Natural killer cell (primary cell): ENCODE measurements around the gene CXXC5. TPM values are rescaled to one million over a fixed set of nuclear protein-coding genes. Genes with fewer than 3 reads are reported as not detected.
A peak's percentile ranks its signal among the peaks of the same experiment; 100 is the strongest.

Experiments used
- ATAC-seq, 3 donors: fragments of 150-1000 bp in 2 of 3; fragments of 200-7000 bp in 1 of 3; cut with Tn5 transposase; 1 replicate in 1 of 3; 2 replicates in 2 of 3; pipeline ENCODE4 v1.10.0; 2021; ENCODE audit warnings: mild to moderate bottlenecking in 2 of 3, moderate library complexity in 2 of 3
- DNase-seq, 2 donors: peaks; one replicate each; pipeline versions ENCODE4 v3.0.0 to v3.0.0-alpha.2; 2013 to 2021; ENCODE audit warnings: mixed read lengths in 1 of 2
- H3K27ac ChIP-seq: one replicate; pipeline ENCODE4 v1.5.1; 2013; ENCODE audit warnings: mild to moderate bottlenecking, low read length
- H3K27me3 ChIP-seq: one replicate; pipeline ENCODE4 v1.6.1; 2013; ENCODE audit warnings: low read length; ENCODE audit not compliant: control insufficient read depth, insufficient read depth
- H3K36me3 ChIP-seq: one replicate; pipeline ENCODE4 v1.6.1; 2013; ENCODE audit warnings: low read length; ENCODE audit not compliant: control insufficient read depth, insufficient read depth
- H3K4me1 ChIP-seq: one replicate; pipeline ENCODE4 v1.6.1; 2013; ENCODE audit warnings: low read length; ENCODE audit not compliant: control insufficient read depth, insufficient read depth
- H3K4me3 ChIP-seq: one replicate; pipeline ENCODE4 v1.5.1; 2013; ENCODE audit warnings: low read length
- H3K9me3 ChIP-seq: one replicate; pipeline ENCODE4 v1.6.1; 2013; ENCODE audit warnings: low read length; ENCODE audit not compliant: control insufficient read depth, insufficient read depth
- H3K27ac Mint-ChIP-seq, 2 donors: one replicate each; pipeline ENCODE4 v1.8.0; 2022; ENCODE audit warnings: mild to moderate bottlenecking in 2 of 2, mixed read lengths in 2 of 2, moderate library complexity in 1 of 2
- H3K27me3 Mint-ChIP-seq, 2 donors: one replicate each; pipeline ENCODE4 v1.8.0; 2022; ENCODE audit warnings: low read depth in 2 of 2, mixed read lengths in 2 of 2
- H3K36me3 Mint-ChIP-seq: one replicate; pipeline ENCODE4 v1.8.0; 2022; ENCODE audit warnings: mixed read lengths
- H3K4me1 Mint-ChIP-seq, 2 donors: one replicate each; pipeline ENCODE4 v1.8.0; 2022; ENCODE audit warnings: mixed read lengths in 2 of 2
- H3K4me3 Mint-ChIP-seq: one replicate; pipeline ENCODE4 v1.8.0; 2022; ENCODE audit warnings: mild to moderate bottlenecking, moderate library complexity, mixed read lengths
- H3K9me3 Mint-ChIP-seq, 2 donors: one replicate each; pipeline ENCODE4 v1.8.0; 2022; ENCODE audit warnings: mixed read lengths in 2 of 2
- WGBS: methylation state at CpG from one replicate; pipeline ENCODE4 v1.1.7; 2013; ENCODE audit warnings: missing lambda C conversion rate; ENCODE audit not compliant: insufficient coverage; 5-methylcytosine and 5-hydroxymethylcytosine counted together
- intact Hi-C: fragments of 100-400 bp; cut with micrococcal nuclease; formaldehyde crosslinking; loops from one replicate; pipeline ENCODE4 v1.14.2; 2022
- total RNA-seq, 4 donors: library from RNA; stranded (reverse); fragments of 120-200 nt in 1 of 4; gene quantifications; one replicate each; pipeline versions ENCODE4 v1.2.3 to v1.2.4, GENCODE V29; 2013 to 2022
- TF ChIP-seq, protein P1 (sequence below): fragments of 200-600 bp; IDR thresholded peaks from one replicate; pipeline ENCODE4 v1.8.0; 2022; ENCODE audit warnings: antibody characterized with exemption

The CXXC5 gene
- total RNA-seq, 3 donors from 2014 or later (not counting 1 experiment from before 2014, with no cell fraction given), result 75.6 to 124 (median 84.8) TPM

DNA sequence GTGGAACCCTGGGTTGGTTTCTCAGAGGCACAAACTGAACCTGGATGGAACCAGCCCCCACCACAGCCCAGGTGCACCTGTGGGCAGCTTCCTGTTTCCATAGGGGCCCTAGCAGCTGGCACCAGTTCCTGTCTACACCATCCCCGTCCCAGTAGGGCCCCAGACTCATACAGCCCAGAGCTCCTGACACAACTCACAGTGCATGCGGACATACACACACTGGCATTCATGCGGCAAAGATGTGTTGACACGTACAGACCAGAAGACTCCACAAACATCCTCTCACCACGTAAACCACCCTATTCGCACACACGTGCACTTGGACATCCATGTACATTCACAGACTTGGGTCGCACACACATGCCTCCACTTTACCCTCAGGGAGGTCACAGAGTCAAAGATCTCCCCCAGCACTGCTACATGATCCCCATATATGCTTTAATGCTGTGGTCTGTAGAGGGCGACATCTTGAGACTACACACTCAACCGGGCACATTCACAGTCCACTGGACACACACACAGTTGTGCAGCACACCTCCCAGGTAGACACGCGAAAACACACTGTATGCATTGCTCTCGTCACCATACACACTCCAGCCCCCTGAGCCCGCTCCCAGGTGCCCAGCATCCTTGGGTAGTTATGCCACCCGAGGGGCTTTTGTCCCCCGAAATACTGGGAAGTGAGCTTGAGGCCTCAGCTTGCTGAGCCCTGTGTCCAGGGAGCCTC is 22.4 kb downstream of the CXXC5 start:
- no peaks in the 10 kb centered on the region for H3K36me3 ChIP-seq
- no peaks in the 10 kb centered on the region for H3K36me3 Mint-ChIP-seq
- ATAC-seq (peak; percentile 48 to 62 (median 60)), DNase-seq (peak; percentile 57 to 64)
- intact Hi-C loops, result loop anchor here (1.0 to 2.0 kb wide), 6 partner anchors 9 to 40 kb away; no protein-coding TSS in a partner anchor
- peak overlapping the region; percentile 70 for H3K4me3 ChIP-seq
- peaks cover 97% of the 10 kb centered on the region for H3K4me1 ChIP-seq
- no peaks in the 10 kb centered on the region for H3K27me3 ChIP-seq
- H3K27me3 Mint-ChIP-seq, result no peaks in the 10 kb centered on the region
- peak overlapping the region; percentile 84 for H3K4me3 Mint-ChIP-seq
- H3K9me3 Mint-ChIP-seq, result no peaks in the 10 kb centered on the region
- 19% methylated on average over 16 of the region's 16 CpGs for WGBS
- peak overlapping the region; percentile 92 to 94 for H3K27ac Mint-ChIP-seq
- H3K4me1 Mint-ChIP-seq, result peaks cover 59 to 89% of the 10 kb centered on the region in 2 donors
- TF ChIP-seq, protein P1, sequence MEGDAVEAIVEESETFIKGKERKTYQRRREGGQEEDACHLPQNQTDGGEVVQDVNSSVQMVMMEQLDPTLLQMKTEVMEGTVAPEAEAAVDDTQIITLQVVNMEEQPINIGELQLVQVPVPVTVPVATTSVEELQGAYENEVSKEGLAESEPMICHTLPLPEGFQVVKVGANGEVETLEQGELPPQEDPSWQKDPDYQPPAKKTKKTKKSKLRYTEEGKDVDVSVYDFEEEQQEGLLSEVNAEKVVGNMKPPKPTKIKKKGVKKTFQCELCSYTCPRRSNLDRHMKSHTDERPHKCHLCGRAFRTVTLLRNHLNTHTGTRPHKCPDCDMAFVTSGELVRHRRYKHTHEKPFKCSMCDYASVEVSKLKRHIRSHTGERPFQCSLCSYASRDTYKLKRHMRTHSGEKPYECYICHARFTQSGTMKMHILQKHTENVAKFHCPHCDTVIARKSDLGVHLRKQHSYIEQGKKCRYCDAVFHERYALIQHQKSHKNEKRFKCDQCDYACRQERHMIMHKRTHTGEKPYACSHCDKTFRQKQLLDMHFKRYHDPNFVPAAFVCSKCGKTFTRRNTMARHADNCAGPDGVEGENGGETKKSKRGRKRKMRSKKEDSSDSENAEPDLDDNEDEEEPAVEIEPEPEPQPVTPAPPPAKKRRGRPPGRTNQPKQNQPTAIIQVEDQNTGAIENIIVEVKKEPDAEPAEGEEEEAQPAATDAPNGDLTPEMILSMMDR, result peak; percentile 43
- H3K27ac ChIP-seq, result peak overlapping the region; percentile 92
- H3K9me3 ChIP-seq, result no peaks in the 10 kb centered on the region

DNA sequence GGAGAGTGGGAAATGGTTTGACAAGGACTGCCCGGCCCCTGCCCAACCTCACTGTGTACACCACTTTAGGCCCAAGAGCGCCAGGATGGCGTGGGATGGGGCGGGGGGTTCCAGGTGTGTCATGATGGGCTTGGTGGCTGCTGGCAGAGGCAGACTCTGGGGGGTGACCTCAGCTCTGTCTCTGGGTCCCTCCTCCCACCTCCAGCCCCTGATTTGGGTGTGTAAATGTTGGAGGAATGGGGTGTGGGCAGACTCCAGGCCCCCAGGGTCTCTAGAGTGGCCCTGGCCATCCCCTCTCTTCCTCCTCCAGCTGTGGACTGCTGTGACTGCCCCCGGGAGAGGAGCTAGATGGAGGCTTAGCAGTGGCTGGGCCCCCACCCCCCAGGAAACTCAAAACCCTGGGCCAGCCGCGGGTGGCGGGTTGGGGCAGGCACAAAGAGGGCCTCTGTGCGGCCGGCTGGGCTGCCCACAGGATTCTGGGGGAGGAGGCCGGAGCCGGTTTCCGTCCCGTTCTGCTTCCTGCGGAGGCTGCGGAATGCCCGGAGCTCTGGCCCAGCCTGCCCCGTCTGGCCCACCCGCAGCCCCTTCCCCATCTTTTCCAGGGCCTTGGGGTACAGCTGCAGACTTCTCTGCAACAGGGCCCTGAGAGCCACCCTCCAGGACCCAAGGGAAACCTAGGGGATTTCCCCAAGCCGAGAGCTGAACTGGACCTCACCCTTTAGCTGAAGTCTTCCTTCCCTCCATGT is 23.1 kb downstream of the CXXC5 start:
- ATAC-seq (no peak), DNase-seq (peak in 1 of 2 donors; percentile 51)
- Mint-ChIP-seq H3K4me1 (peaks cover 53 to 85% of the 10 kb centered on the region in 2 donors), H3K27ac (peak overlapping the region; percentile 92 to 94), H3K36me3 (no peaks in the 10 kb centered on the region), H3K27me3 (no peaks in the 10 kb centered on the region), H3K4me3 (peak overlapping the region; percentile 85), H3K9me3 (no peaks in the 10 kb centered on the region)
- no peaks in the 10 kb centered on the region for H3K36me3 ChIP-seq
- peak overlapping the region; percentile 23 for H3K4me3 ChIP-seq
- no peaks in the 10 kb centered on the region for H3K9me3 ChIP-seq
- intact Hi-C loops, result loop anchor here (2.0 kb wide), 3 partner anchors 14 to 40 kb away; no protein-coding TSS in a partner anchor
- no peaks in the 10 kb centered on the region for H3K27me3 ChIP-seq
- H3K4me1 ChIP-seq, result peaks cover 94% of the 10 kb centered on the region
- peak overlapping the region; percentile 92 for H3K27ac ChIP-seq
- TF ChIP-seq, protein P1, result no peak
- WGBS, result 10% methylated on average over 20 of the region's 20 CpGs

DNA sequence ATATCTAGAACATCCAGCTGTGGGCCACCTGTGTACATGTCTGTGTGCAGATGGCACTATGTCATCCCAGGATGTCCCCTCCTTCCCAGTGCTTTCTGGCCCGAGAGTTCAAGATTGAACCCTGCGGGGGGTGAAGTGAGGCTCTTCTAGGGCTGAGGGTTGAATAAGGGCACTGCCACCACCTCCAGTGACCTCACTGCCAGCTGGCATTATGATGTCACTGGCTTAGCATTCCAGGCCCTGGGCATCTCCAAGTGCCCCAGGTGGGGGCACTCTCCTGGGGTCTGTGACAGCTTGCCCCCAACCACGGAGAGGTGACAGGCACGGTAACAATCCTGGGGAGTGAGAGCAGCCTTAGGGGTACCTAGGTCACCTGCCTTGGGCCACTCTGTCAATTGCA is 27.1 kb downstream of the CXXC5 start:
- Histone ChIP-seq H3K4me3 (no peak overlapping the region), H3K27me3 (no peaks in the 10 kb centered on the region), H3K36me3 (peaks cover 3% of the 10 kb centered on the region), H3K4me1 (peaks cover 87% of the 10 kb centered on the region), H3K9me3 (no peaks in the 10 kb centered on the region), H3K27ac (peak overlapping the region; percentile 43)
- Mint-ChIP-seq H3K27ac (peak overlapping the region; percentile 75 to 94), H3K27me3 (no peaks in the 10 kb centered on the region), H3K4me3 (peak overlapping the region; percentile 71), H3K9me3 (no peaks in the 10 kb centered on the region), H3K36me3 (no peaks in the 10 kb centered on the region), H3K4me1 (peaks cover 50 to 92% of the 10 kb centered on the region in 2 donors)
- TF ChIP-seq, protein P1, result no peak
- ATAC-seq (no peak), DNase-seq (no peak)
- intact Hi-C loops, result no loop called here
- WGBS, result 84% methylated on average over 4 of the region's 4 CpGs
